ENCODE results near the gene SRP72. TPM values are rescaled to one million over a fixed set of nuclear protein-coding genes. Genes with fewer than 3 reads are reported as not detected.

The SRP72 gene
- total RNA-seq, 2 donors from 2014 or later = 74.4 to 79.6 TPM

DNA sequence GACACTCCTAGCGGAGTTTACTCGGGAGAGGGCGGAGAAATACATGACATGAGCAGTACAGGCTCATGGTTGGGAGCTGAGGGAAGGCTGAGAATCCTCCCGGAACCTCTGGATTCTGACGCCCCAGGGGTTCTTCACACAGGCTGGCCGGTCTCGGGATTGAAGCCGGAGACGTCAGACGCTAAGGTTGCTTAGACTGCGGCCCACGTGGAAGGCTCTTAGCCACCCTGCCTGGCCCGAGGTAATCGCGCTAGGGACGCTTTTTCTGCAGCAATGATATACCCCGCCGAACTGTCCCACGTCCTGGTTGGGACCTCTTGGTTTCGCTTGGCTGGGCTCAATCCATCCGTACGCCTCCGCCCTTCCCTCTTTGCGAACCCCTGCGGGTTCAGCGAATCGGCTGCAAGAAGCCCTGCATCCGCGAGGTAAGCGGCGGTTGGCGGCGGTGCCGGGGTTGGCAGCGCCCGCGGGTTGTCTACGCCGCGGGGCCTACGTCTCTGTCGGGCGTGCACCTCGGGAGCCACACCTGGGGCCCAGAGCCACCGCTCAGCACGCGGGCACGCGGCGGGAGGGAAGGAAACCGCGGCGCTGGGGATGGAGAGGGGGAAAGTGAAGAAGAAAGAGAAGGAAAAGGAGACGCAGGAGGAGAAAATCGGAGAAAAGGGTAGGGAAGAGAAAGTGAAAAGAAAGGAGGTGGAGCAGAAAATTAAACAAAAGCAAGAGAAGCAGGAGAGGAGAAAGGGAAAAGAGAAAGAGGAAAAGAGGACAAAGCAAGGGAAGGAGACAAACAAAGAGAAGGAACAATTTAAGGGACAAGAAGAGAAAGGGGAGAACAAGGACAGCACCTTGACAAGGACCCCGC is 38.1 kb downstream of the SRP72 start, which contains the start of gene ARL9:
Gene ARL9 (plus strand): TSS at position 523 of the 862 bp plus-strand sequence. CDS start 72 bp downstream, at position 595.
- Histone ChIP-seq H3K9me3 (no peaks in the 10 kb centered on the region), H3K4me3 (peak within 1 kb of the TSS; percentile 47), H3K27me3 (no peaks in the 10 kb centered on the region), H3K4me1 (no peaks in the 10 kb centered on the region), H3K36me3 (no peaks in the 10 kb centered on the region), H3K9ac (ENCODE audit: low read depth in 2 of 2, low read length in 2 of 2) (peak within 1 kb of the TSS; percentile 58 to 70), H3K27ac (peak within 1 kb of the TSS; percentile 7)
- TF ChIP-seq, protein P1, sequence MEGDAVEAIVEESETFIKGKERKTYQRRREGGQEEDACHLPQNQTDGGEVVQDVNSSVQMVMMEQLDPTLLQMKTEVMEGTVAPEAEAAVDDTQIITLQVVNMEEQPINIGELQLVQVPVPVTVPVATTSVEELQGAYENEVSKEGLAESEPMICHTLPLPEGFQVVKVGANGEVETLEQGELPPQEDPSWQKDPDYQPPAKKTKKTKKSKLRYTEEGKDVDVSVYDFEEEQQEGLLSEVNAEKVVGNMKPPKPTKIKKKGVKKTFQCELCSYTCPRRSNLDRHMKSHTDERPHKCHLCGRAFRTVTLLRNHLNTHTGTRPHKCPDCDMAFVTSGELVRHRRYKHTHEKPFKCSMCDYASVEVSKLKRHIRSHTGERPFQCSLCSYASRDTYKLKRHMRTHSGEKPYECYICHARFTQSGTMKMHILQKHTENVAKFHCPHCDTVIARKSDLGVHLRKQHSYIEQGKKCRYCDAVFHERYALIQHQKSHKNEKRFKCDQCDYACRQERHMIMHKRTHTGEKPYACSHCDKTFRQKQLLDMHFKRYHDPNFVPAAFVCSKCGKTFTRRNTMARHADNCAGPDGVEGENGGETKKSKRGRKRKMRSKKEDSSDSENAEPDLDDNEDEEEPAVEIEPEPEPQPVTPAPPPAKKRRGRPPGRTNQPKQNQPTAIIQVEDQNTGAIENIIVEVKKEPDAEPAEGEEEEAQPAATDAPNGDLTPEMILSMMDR (IDR thresholded peaks at IDR 0.05) = no peak
- intact Hi-C loops (cut with DNase I) = no loop called here
- DNase-seq = peak; percentile 54

DNA sequence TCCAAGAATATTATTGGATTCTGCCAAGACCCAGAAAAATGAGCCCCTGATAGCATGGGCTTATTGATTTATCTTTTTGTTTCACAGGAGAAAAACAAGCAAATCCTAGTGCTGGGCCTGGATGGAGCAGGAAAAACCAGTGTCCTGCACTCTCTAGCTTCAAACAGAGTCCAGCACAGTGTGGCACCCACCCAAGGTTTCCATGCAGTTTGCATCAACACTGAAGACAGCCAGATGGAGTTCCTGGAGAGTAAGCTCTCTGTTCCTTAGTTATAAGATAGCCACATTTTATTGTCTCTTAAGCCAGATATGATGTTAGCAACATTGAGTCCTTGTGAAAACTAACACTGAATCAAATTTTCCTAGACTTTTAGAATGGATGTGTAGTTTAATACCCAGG is 43.7 kb downstream of the SRP72 start:
- DNase-seq = no peak
- no peaks in the 10 kb centered on the region for H3K4me1 ChIP-seq
- no peaks in the 10 kb centered on the region for H3K9me3 ChIP-seq
- no peaks in the 10 kb centered on the region for H3K36me3 ChIP-seq
- intact Hi-C loops (cut with DNase I) = no loop called here
- H3K27ac ChIP-seq = no peak overlapping the region
- TF ChIP-seq, protein P1 (IDR thresholded peaks at IDR 0.05) = no peak
- H3K27me3 ChIP-seq = no peaks in the 10 kb centered on the region
- no peak overlapping the region for H3K9ac ChIP-seq (ENCODE audit: low read depth in 2 of 2, low read length in 2 of 2)
- H3K4me3 ChIP-seq = no peak overlapping the region

DNA sequence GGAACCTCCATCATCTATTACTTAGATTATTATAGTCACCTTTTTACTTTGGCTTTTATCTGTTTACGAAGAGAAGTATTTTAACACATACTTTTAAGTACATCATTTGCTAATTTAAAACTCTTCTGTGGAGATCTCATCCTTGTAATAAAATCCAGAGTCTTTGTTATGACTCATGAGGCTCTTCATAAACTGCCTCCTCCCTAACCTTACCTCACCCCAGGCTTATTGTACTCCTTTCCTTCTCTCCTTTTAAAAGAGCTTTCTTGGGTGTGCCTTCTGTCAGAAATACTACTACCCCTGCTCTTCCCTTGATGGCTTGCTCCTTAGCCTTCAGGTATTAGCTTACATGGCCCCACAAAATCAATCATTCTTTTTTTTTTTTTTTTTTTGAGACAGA is 44.7 kb downstream of the SRP72 start:
- Histone ChIP-seq H3K4me1 (no peaks in the 10 kb centered on the region), H3K27me3 (no peaks in the 10 kb centered on the region), H3K9ac (ENCODE audit: low read depth in 2 of 2, low read length in 2 of 2) (no peak overlapping the region), H3K4me3 (no peak overlapping the region), H3K36me3 (no peaks in the 10 kb centered on the region), H3K9me3 (no peaks in the 10 kb centered on the region), H3K27ac (no peak overlapping the region)
- TF ChIP-seq, protein P1 (IDR thresholded peaks at IDR 0.05) = no peak
- DNase-seq = no peak
- intact Hi-C loops (cut with DNase I) = no loop called here

DNA sequence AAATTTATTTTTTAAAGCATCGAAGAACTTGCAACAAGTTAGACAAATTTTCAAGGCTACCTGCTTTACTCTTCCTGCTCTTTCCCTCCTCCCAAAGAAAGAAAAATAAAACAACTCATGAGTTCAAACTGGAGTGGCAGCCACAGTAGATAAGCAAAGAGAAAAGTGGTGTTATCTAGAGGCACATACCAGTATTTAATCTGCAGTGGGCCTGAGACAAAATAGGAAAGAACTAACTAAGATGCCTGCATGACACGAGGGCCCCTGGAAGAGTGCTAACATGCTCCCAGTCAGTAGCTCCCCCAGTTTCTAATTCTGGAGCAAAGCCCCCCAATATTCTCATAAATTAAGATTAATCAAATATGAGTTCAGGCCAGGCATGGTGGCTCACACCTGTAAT is 46.1 kb downstream of the SRP72 start:
- no peak overlapping the region for H3K27ac ChIP-seq
- intact Hi-C loops (cut with DNase I) = no loop called here
- H3K27me3 ChIP-seq = no peaks in the 10 kb centered on the region
- DNase-seq = no peak
- no peaks in the 10 kb centered on the region for H3K4me1 ChIP-seq
- no peak overlapping the region for H3K9ac ChIP-seq (ENCODE audit: low read depth in 2 of 2, low read length in 2 of 2)
- H3K9me3 ChIP-seq = no peaks in the 10 kb centered on the region
- TF ChIP-seq, protein P1 (IDR thresholded peaks at IDR 0.05) = no peak
- no peaks in the 10 kb centered on the region for H3K36me3 ChIP-seq
- H3K4me3 ChIP-seq = no peak overlapping the region

DNA sequence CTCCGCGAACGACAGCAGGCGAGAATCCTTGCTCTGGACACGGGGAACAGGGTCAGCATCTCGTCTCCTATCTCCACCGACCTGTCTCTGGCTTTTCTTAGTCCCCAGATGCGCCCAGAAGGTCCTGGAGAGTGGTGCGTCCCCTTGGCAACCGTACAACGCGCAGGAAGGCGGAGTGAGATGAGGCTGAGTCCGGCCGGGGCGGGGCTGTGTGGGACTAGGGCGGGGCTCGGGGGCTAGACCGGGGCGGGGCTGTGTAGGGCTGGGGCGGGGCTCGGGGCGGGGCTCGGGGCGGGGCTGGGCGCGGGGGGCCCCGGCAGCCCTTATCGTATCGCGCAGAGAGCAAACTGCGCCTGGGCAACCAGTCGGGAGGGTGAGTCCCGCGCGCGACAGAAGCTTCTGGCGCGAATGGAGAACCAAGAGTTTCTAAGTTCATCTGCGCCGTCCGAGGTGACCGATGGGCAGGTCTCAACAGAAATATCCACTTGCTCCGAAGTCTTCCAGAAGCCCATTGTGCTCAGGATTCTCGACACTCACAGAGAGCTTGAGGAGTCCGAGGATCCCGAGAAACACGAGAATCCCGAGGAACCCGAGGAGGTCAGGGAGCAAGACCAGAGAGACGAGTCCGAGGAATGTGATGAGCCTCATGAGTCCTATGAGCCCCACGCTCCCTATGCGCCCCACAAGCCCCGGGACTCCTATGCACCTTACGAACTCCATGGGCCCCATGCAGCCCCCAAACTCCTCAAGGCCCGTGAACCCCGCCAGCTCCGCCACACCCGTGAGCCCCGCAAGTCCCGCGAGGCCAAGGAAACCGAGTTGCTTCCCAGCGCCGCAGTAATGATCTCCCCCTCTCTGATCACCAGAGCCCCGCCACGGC is 63.1 kb downstream of the SRP72 start:
- Histone ChIP-seq H3K27me3 (peaks cover 3% of the 10 kb centered on the region), H3K4me3 (peak overlapping the region; percentile 47), H3K36me3 (no peaks in the 10 kb centered on the region), H3K4me1 (no peaks in the 10 kb centered on the region), H3K9ac (ENCODE audit: low read depth in 2 of 2, low read length in 2 of 2) (peak overlapping the region in 1 of 2 donors; percentile 49), H3K27ac (no peak overlapping the region), H3K9me3 (no peaks in the 10 kb centered on the region)
- TF ChIP-seq, protein P1 (IDR thresholded peaks at IDR 0.05) = no peak
- intact Hi-C loops (cut with DNase I) = no loop called here
- DNase-seq = peak; percentile 89

All from colonic mucosa (tissue), 4 donors.